ENCODE data around the gene OR2M7.

GRCh38 chr1:248316796-248317195, 7.6 kb downstream of the OR2M7 start:
- TF ChIP-seq ZNF274 (IDR thresholded peaks at IDR 0.05; ENCODE audit: low read depth, low read length) (no peak), YY1 (IDR thresholded peaks at IDR 0.05; ENCODE audit: insufficient read depth, insufficient read length) (no peak)
